GM10248 (cell line): ENCODE measurements around the gene AURKA.

Experiments
- CTCF ChIA-PET: fragments of 300-600 bp; sonication (Branson Sonifier 250); formaldehyde crosslinking; extraction: SDS; loops from one replicate; lab custom pipeline; 2021; ENCODE audit warnings: antibody characterized with exemption; lab: Yijun Ruan, JAX
- POLR2A ChIA-PET: fragments of 350-650 bp; sonication (Branson Sonifier 250); formaldehyde crosslinking; extraction: SDS; loops from one replicate; lab custom pipeline; 2020; ENCODE audit warnings: antibody characterized with exemption; lab: Yijun Ruan, JAX
- DNase-seq: peaks from one replicate; pipeline ENCODE4 v3.0.0; 2012; ENCODE audit errors: extremely low spot score
- TF ChIP-seq, protein P1 (sequence below): IDR thresholded peaks from 2 replicates; pipeline ENCODE4 v1.5.1; 2012; ENCODE audit warnings: mild to moderate bottlenecking, low read depth; ENCODE audit errors: extremely low read depth, missing control alignments, control extremely low read depth

AURKA gene

DNA sequence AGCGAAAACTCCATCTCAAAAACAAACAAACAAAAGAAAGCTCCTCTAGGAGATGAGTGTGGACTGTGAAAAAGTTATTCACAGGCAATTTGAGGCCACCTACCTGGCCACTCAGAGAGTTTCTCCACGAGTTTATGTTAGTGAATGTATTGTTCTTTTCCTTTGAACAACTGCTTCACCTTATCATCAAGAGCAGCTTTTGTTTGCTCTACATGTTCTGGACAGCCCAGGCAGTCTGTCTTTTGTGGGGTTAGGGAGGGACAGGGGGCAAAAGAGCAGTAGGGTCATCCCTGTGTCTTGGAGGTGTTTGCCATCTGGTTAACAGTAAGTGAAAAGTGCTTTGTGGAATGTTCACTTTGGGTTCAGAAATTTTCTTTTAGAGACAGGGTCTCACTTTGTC is 28.0 kb upstream of the AURKA start:
- POLR2A ChIA-PET = no interaction called here
- CTCF ChIA-PET = interaction anchor here (1.3 to 2.9 kb wide), 3 partner anchors 8 to 51 kb away, joined by 3 to 7 read pairs (median 3); no protein-coding TSS in a partner anchor
- DNase-seq = no peak
- TF ChIP-seq, protein P1, sequence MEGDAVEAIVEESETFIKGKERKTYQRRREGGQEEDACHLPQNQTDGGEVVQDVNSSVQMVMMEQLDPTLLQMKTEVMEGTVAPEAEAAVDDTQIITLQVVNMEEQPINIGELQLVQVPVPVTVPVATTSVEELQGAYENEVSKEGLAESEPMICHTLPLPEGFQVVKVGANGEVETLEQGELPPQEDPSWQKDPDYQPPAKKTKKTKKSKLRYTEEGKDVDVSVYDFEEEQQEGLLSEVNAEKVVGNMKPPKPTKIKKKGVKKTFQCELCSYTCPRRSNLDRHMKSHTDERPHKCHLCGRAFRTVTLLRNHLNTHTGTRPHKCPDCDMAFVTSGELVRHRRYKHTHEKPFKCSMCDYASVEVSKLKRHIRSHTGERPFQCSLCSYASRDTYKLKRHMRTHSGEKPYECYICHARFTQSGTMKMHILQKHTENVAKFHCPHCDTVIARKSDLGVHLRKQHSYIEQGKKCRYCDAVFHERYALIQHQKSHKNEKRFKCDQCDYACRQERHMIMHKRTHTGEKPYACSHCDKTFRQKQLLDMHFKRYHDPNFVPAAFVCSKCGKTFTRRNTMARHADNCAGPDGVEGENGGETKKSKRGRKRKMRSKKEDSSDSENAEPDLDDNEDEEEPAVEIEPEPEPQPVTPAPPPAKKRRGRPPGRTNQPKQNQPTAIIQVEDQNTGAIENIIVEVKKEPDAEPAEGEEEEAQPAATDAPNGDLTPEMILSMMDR = no peak

DNA sequence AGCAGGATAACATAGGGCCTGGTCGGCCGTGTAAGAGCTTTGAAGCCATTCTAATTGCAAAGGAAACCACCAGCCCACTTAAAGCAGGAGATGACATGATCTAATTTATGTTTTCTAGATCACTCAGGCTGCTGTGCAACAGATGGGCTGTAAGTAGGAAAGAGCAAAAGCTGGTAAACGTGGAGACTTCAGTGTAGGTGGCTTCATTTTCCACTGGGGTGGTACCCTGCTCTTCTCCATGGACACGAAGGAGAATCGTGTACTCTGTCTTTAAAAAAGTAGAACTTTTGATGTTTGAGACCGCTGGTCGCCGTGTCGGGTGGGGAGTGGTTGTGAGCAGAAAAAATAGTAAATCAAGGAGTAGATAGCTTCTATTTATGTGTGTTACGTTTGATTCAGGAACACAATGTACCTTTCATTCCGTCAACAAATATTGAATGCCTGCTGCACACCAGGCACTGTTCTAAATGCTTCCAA is 26.4 kb upstream of the AURKA start:
- DNase-seq = no peak
- TF ChIP-seq, protein P1 = no peak
- CTCF ChIA-PET = interaction anchor here (0.9 to 2.9 kb wide), 6 partner anchors 8 to 34 kb away, joined by 3 to 7 read pairs (median 3); no protein-coding TSS in a partner anchor
- POLR2A ChIA-PET = interaction anchor here (1.3 kb wide), 1 partner anchor 10 kb away, joined by 6 read pairs; no protein-coding TSS in a partner anchor

DNA sequence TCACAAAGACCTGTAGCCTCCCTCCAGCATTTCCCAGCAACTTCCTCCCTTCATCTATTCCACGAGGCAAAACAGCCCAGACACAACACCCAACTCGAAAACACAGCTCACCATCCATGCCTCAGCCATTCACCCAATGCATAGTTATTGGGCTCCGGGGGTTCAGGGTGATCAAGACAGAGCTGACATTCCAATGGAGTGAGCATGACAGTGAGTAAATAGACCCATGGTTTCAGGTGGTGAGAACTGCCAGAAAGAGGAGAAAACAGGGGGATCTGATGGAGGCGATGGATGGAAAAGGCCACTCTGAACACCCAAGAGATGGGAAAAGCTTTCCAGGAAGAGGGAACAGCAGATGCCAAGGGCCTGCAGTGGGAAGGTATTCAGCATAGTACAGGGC is 25.9 kb upstream of the AURKA start:
- no peak for DNase-seq
- ChIA-PET CTCF (interaction anchor here (0.9 to 2.9 kb wide), 6 partner anchors 8 to 34 kb away, joined by 3 to 7 read pairs (median 3); no protein-coding TSS in a partner anchor), POLR2A (interaction anchor here (1.3 kb wide), 1 partner anchor 11 kb away, joined by 6 read pairs; no protein-coding TSS in a partner anchor)
- TF ChIP-seq, protein P1 = no peak

DNA sequence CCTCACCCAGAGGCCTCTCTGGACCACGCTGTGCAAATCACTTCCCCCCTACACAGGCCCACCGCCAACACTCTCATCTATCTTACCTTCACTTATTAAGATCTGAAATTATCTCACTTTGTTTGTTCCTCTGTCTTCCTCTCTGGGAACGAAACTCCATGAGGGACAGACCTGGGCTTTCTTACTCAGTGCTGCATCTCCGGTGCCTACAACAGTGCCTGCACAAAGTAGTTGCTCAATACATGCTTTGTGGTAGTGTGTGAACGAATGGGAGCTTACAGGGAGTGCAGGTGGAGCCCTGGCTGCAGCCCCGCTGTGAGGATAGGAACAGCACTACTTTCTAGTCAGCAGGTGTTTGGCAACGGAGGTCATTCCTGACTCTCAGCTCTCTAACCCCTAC is 25.4 kb upstream of the AURKA start:
- ChIA-PET CTCF (interaction anchor here (0.9 to 1.9 kb wide), 4 partner anchors 9 to 35 kb away, joined by 3 to 7 read pairs (median 3); no protein-coding TSS in a partner anchor), POLR2A (no interaction called here)
- TF ChIP-seq, protein P1 = no peak
- no peak for DNase-seq

DNA sequence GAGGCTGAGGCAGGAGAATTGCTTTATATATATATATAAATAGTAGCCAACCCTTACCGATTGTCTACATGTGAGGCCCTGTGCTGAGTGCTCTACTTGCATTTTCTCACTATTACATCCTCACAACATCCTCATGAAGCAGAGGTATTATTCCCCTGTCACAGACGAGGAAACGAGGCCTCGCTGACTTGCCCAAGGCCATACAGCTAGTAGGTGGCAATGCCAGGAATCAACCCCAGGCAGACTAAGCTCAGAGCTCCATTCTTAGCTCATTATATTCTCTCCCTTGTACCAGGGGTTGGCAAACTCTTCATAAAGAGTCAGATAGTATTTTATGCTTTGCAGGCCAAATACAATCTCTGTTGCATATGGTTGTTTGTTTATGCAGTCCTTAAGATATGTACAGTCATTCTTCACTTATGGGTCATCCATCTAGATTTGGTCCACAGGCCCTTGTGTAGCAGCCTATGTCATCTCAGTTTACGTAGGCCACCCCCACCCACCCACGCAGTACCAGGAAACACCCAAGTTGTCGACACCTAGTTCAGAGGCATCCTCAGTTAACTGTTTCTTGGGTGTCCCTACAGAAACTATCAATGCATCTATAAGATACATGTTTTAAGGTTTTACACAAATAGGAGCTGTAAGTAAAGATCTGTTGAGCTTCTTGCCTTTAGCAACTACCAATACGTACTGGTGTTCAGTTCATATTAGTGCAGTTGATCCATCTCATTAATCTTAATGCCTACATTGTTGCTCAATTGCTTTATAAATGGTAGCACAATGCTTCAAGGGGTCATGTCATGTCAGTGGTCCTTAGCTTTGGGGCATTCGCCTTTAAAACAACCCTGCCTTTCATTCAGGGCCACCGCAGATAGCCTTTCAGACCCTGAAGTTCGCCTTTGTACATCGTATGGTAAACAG is 23.1 kb upstream of the AURKA start:
- no peak for DNase-seq
- TF ChIP-seq, protein P1 = no peak
- POLR2A ChIA-PET = no interaction called here
- CTCF ChIA-PET = interaction anchor here (1.2 to 2.4 kb wide), 4 partner anchors 9 to 39 kb away, joined by 3 to 11 read pairs (median 6); no protein-coding TSS in a partner anchor

DNA sequence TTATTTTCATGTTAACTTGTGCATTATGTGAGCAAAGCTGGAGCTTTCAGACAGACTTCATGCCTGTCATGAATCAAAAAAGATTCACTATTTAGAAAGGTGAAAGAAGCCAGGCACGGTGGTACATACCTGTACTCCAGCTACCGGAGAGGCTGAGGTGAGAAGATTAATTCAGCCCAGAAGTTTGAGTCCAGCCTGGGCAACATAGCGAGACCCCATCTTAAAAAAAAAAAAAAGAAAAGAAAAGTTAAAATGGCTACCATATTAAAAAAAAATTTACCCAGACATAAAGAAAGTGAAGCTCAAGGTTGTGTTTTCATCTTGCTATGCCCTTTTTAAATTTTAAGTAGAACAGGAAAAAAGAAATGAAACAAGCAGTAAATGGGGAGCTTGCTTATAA is 20.9 kb upstream of the AURKA start:
- ChIA-PET CTCF (interaction anchor here (0.9 to 4.7 kb wide), 6 partner anchors 9 to 86 kb away, joined by 3 to 20 read pairs (median 4); no protein-coding TSS in a partner anchor), POLR2A (interaction anchor here (1.5 kb wide), 1 partner anchor 15 kb away, joined by 5 read pairs; no protein-coding TSS in a partner anchor)
- TF ChIP-seq, protein P1 = no peak
- DNase-seq = no peak
